HS-27A (cell line): ENCODE results near the gene MARK1.

Source experiments
- DNase-seq: peaks from one replicate; pipeline ENCODE4 v3.0.0-alpha.2; 2012; ENCODE audit warnings: low read depth, missing footprints

MARK1 gene

DNA sequence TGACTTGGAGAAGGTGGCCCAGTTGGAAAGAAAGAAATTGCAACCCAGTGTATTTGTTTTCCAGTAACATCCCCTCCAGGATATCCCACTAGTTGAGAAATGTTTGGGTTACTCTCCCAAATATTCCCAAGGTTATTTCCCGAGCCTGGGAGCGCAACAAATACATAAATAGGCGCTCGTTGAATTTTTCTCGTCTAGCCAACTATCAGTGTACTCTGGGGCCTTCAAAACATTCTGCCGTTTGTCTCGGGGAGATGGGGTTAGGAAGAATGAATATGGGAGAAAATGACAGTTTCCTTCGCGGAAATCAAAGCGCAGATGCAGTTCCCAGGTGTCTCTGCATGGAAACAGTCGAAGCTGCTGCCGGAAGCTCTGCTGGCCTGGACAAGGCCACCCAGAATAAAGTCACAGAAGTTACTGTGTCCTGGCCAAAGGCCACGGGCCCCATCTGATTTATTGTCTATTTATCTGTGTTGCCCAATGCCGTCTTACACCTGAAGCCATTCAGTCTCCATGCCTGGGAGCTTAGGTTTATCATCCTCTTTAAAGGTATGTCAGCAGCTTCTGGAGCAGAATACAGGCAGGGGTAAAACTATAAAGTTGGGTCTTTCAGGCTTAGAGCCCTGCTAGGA, 163.2 kb downstream of the MARK1 start:
- no peak for DNase-seq

DNA sequence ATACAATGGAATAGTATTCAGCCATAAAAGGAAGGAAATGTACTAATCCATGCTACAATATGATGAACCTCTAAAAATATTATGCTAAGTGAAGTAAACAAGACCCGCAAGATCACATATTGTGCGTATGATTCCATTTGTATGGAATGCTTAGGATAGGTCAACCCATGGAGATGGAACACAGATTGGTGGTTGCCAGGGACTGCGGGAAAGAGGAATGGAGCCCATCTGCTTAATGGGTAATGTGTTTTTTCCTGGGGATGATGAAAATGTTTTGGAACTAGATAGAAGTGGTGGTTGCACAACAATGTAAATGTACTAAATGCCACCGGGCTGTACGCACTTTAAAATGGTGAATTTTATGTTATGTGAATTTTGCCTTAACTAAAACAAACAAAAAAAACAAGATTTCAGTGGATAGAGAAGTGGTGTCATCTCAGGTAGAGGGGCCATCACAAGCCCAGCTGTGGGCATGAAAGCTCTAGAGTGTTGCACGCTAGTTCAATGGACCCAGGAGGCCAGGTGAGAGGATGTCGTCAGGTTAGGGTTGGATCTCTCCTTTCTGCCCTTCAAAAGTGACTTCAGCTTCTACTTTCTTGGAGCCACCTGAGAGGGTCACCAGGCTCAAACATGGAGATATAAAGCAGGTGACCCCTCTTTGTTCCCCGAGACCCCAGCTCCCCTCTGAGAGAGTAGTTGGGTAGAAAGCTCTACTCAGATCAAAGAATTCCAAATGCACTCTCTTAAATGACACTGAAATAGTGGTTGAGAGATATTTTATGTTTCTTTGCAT, 164.7 kb downstream of the MARK1 start:
- no peak for DNase-seq

DNA sequence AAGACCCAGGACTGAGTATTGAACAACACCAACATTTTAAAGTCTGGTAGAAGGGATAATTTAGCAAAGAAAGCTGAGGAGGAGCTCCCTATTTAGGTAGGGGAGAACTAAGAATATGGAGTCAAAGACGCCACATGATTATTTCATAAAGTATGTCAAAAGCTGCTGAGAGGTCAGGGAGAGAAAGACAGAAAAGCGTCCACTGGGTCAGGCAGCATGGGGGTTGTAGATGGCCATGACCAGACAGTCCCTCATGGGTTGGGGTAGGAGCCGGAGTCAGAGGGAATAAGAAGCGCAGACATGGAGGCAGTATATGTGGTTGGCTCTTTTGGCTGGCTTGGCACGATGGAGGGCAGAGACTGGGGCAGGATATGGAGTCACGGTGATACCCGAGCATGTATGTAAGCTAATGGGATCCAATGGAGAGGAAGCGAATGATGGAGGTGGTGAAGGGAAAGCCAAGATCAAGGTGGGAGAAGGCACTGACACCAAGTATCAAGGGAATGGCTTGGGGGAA, 167.0 kb downstream of the MARK1 start:
- no peak for DNase-seq

DNA sequence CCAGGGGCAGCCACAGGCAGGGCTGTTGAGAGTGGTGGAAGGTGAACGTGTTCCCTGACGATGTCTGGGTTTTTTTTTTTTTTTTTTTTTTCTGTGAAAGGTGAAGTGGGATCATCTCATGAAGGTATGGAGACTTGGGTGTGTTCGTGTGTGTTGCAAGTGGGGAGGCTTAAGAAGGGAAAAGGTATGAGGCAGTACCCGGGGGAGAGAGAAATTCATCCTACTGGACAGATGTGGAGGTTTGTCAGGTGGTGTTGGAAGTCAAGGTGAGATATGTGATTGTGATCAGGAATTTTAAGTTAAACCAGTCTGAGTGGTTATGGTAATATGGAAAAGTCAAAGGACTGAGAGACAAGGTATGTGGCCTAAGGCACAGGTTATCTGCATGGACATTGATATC, 167.5 kb downstream of the MARK1 start:
- no peak for DNase-seq

DNA sequence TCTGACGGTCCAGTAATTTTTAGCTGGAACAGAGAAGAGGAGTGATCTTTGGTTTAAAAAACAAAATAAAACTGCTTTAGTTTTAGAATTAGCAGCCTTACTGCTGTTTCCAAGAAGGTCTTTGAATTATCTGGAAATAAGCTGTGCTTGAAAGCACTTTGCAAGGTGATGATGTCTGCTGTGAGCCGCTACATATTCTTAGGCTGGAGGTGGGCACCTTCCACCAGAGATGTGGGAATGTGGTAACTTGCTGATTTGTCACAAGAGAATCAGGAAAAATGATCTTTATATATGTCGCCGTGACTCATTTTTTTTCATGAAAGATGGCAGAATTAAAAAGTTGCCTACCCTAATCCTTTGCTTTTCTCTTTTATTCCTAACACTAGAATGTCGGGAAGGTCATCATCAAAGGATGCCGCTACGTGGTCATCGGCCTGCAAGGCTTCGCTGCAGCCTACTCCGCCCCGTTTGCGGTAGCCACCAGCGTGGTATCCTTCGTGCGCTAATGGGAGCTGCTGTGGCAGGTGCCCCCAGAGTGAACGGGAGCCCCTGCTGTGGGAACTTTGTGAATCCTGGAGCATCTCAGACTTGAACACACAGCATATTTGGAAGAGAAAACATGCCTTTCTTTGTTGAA, 168.4 kb downstream of the MARK1 start:
- DNase-seq: no peak

DNA sequence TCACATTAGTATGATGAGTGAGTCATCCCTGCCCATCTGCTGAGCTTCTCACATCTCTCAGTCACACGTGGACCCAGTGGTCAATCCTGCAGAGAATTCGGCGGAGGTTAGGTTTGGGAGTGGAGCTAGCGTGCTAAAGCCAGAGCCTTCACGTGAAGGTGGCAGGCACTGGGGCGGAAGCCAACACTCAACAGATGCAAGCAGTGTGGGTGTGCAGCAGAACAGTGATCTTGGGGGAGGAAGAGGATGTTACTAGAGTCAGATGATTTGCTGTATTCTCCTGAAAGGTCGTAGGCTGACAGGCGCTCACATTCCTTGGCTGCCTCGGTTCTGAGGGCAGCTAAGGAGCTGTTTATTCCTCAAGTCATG, 168.9 kb downstream of the MARK1 start:
- DNase-seq: no peak

DNA sequence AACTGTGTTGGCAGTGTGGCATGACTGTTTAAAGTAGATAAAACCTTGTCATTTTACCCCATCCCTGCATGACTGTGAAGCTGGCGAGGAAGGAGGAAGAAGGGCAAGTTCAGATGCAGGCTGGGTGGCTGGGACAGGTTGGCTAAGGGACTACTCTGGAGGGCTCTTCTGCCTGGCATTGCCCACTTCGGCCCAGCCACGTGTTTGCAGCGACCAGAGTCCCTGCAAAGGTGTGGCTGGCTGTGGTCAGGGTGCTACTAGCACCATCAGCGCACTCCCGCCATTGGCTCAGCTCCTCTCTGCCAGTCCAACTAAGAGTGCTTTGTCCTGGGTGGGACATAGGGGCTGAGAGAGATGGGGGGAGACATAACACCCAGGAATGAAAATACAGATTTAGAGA, 169.4 kb downstream of the MARK1 start:
- no peak for DNase-seq

DNA sequence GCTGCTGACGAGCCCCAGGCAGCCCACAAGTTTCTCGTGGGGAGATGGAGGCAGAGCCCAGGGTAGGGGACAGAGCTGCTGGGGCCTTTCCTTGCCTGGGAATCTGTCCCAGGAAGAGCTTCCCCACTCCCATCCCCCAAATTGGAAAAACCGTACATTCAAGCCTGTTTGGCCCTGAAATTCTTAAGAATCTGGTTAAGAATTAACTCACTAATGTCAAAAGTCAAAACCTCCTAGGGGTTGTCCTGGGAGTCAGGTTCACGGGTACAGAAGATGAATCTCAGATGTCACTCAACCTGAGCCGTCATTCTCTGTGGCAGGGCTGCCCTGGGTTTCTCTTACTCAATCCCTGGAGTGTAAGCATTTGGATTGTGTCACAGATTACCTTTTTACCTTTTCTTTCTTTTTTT, 170.7 kb downstream of the MARK1 start:
- no peak for DNase-seq

DNA sequence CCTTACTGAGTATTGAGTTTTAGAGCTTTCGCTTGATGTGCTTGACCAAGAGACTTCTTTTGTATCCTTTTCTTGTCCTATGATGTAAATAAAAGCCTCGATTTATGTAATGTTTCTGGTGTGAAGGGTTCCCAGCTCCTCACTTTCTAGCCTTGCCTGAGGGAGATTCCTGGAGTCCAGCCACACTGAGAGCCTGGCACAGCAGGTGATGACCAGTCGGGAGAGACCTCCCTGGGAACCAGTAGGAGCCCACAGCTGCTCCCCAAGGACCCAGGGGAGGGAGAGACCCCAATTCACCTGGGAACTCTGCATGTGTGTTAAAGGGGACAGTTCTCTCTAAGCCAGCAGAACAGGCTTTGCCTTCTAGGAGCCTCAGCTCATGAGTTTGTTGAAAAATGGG, 171.1 kb downstream of the MARK1 start:
- no peak for DNase-seq

DNA sequence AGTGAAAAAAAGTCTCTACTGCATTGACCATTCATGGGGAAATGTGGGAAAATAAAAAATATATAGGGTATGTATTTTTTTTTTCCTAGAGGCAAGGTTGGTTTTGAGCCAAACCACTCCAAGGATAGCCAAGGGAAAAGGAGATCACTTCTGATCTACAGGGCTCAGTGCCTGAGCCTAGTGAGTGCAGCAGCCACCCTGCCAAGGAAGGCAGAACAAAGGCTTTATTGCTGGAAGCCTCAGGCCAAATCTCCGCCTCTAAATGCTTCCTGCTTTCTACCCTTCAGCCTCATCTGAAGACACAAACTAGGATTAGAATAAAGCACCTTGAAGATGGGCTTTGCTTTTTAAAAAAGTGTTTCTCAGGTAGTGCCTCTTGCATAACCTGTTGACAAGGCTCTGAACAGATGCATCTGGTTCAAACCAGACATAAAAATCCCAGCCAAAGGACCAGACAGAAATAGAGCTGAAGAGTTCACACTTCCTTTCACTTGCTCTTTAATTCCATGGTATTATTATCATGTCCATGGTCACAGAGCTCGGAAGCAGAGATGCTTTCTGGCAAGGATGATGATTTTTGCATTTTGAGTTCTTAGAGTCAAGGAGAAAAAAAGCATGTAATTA, 172.7 kb downstream of the MARK1 start:
- no peak for DNase-seq

DNA sequence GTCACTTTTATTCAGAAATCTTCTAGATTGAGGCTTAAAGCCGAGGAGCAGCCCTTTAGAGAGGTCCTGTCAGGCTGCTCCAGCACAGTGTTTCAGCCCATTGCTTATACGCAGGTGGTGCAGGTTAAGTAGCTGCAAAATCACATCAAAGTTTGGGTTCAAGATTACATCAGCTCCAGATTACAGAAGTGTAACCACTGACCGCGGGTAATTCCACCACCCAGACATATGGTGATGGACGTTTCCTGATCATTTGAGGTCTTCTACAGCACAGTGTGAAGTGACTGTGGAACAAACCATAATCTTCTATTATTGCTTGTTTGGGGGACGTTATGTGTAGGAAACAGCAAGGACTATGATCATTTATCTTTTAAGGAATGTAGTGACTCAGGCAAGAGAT, 174.0 kb downstream of the MARK1 start:
- DNase-seq: no peak

DNA sequence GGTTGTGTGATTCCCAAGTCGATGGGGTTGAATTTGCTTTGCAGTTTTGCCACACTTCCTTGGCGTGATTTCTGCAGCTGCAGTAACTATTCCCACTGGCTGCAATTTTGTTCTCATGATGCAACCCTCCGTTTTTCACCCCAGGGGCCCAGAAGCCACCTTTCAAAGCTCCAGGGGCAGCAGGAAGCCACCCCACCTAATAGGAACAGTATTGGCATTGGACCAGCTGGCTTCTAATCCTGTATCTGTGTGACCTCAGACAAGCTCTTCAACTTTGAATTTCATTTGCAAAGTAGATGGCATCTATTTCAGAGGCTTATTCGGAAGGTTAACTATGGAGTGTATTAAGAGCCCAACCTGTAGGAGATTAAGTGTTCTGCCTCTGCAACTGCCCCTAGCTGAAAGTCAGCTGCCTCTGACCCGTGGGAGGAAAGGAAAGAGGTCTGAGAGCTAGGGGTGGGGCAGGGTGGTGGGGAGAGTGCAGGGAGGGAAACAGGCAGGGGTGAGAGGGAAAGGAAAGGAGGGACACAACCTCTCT, 174.9 kb downstream of the MARK1 start:
- DNase-seq: no peak

DNA sequence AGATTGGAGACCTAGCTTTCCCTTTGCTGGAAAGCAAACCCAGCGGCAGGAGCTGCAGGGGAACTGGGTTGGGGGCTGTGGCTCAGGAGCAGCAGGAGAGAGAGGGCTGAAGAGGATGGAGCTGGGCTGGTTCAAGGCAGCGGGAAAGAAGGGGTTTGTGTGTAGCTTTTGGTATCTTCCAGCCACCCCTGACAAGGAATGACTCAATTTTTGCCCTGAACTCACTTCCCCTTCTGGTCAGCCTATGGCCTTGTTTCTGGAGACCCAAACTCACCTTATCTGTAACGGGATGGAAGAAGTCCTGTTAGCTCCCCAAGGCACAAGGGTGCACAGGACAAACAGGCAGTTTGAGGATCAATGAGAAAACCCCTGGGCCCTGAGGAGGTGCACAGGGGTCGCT, 175.4 kb downstream of the MARK1 start:
- DNase-seq: no peak

DNA sequence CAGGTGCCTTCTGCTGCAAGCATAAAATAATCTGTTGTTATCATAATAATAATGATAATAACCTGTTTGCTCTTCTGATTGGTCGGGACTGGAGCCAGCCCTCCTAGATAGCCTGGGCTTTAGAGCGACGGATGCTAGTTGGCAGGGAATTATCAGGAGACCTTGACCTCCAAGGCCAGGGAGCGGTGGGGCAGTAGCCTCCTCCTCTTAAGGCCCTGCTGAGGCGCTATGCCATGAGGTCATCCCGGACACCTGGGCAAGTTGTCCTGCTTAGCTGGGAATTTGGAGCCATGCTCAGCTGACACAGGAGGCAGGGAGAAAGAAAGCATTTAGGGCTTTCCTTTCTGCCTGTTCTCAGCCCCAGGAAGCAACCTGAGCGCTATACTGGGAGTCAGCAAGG, 177.8 kb downstream of the MARK1 start:
- DNase-seq: no peak

DNA sequence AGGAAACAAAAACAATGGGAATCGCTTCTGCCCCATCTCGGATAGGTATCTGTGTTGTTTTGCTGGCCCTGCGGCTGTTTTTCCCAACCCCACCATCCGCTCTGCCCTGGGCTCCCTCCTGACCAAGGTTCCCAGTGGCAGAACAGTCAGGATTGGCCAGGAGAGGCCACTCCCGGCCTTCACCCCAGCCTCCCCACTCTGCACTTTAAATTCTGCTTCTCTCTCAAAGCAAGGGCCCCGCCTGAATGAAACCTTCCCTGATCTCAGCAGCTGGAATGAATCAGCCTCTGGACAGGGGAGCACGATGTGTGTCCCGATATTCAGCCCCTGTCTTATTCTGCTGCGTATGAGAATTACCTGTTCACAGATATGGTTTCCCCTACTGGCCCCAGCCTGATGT, 178.5 kb downstream of the MARK1 start:
- no peak for DNase-seq

DNA sequence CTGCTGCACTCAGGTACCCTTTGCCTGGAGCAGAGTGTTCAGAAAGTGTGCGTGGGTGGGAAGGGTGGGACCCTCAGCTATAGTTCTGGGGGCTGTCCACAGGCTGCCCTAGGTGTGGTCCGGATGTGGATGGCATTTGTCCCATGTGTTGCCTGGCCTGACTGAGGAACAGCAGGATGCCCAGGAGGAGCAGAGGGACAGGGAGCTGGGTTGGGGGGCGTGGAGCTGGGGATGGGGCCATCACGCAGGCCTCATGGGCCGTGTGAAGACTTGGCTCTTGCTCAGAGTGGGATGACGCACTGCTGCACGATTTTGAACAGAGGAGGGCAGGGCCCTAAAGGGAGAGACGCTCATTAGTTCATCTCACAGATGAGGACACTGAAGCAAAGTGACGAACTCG, 179.2 kb downstream of the MARK1 start:
- DNase-seq: no peak

DNA sequence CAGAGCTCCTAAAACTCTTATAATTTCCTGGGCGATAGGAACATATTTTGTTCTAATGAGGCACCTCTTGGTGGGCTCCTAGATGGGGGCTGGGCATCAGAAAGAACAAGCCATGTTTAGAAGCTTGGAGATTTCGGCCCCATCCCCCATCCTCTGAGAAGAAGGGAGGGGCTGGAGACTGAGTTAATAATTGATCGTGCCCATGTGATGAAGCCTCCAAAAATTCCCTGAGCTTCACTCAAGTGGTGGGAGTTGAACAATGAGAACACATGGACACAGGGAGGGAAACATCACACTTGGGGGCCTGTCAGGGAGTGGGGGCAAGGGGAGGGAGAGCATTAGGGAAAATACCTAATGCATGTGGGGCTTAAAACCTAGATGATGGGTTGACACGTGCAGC, 180.3 kb downstream of the MARK1 start:
- DNase-seq: no peak

DNA sequence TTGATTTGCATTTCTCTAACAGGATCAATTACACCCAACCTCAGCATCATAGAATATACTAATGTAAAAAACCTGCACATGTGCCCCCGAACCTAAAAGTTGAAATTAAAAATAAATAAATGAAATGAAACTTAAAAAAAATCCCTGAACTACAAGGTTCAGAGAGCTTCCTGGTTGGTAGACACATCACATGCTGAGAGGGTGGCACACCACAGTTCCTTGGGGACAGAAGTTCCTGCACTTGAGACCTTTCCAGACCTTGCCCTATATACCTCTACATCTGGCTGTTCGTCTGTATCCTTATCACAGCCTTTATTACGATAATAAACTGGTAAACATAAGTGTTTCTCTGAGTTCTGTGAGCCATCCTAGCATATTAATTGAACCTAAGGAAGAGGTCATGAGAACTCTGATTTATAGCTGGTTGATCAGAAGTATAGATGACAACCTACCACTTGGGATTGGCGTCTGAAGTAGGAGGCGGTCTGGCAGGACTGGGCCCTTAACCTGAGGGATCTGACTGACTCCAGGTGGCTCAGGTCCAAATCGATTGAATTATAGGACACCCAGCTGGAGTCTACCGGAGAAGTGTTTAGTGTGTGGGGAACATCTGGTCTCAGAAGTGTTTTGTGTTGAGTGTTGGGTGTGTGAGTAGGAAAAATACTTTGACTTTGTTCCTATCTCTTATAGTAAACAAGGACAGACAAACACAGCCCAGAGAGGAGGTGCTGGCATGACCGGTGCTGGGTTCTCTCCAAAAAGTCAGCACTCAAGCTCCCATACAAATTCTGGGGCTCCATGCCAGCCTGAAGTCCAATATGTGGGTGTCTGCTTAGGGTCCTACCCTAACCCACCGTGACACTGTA, 181.2 kb downstream of the MARK1 start:
- no peak for DNase-seq

DNA sequence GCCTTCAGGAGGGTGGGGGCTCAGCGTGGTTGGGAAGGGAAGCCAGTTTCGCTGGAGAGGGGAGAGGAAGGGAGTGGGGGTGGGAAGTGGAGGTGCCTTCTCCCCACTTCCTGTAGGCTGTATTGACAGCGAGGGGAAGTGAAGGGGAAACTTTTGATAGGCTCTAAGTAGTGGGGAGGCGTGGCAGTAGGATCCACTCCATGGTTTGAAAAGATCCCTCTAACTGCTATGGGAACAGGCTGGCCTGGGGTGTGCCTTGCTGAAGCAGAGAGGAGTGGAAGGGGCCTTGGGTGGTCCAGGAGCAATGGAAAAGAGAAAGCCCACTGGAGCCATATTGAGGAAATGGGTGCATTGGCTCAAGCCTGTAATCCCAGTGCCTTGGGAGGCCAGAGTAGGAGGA, 182.4 kb downstream of the MARK1 start:
- no peak for DNase-seq

DNA sequence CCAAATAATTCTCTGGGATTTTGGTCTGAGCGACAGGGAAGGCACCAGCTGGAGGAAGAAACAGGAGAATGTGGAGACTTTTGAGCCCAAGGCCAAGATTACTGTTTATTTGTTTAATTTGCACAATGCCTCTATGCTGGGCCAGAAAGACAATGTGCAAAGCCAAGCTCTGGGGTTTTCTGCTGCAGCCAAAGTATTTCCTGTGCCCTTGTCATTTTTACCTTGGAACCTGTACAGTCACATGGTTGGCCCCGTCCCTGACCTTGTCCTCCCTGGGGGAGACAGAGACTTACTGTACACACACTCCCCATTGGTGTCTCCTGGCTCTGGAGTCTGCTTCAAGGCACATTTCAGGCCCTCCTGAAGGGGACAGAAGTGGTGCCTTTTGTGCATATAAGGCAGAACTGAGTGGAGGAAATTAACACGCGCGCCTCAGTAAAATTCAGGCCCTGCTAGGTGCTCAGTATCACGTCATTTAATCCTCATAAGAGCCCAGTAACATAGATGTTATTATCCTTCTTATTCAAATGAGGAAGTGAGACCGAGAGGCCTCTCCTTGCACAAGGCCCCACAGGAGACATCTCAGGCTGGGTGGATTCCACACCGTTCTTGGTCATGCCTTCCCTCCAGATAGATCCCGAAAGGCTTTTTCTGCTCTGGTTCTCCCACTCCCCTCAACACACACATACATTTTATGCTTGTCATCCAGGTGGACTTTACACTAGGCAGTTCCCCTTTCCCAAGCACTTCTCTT, 183.3 kb downstream of the MARK1 start:
- DNase-seq: no peak
